ENCODE data around the gene ANKRD55.

The ANKRD55 gene

DNA sequence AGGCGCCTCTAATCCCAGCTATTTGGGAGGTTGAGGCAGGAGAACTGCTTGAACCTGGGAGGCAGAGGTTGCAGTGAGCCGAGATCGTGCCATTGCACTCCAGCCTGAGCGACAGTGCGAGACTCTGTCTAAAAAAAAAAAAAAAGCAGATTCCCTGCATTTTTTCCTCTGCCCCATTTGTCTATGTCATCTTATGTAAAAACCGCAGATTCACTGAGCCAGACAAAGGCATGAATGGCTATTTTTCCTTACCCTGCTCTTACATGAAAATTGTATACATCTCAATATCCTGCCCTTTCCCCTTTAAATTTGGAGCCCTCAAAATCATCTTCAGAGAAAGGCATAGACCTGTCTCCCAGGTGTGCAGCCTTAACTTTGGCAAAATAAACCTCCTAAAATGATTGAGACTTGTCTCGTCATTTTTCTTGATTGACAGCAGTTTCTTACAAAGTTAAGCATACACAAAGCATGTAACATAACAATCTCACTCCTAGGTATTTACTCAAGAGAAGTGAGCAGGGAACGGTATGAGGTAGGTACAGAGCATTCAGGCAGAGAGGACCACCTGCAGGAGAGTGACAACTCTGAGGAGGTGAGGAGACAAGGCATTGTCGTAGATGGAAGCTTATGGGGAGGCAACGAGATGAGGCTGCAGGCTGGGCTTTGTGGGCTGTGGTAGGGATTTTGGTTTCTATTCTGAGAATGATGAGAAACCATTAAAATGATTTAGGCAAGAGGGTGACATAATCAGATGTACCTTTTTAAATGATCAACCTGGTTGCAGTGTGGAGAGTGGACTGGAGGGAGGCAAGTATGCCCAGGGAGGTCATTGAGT is 172.6 kb downstream of the ANKRD55 start:
- DNase-seq (ENCODE audit: insufficient read length, low spot score) (no peak), FAIRE-seq (peak; percentile 31)

DNA sequence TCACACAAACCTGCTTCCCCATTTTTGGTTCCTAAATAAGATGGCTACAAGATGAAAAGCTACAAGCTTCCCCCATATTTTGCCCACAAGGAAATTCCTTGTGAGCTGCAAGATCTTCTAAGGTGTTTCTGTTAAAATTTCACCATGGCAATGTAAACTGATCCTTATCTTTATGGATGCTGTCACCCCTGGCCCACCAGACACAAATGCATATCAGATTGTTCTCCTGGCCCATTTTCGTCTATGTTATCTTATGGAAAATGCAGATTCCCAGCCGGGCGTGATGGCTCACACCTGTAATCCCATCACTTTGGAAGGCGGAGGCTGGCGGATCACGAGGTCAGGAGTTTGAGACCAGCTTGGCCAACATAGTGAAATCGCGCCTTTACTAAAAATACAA is 173.3 kb downstream of the ANKRD55 start:
- FAIRE-seq, result no peak
- DNase-seq (ENCODE audit: insufficient read length, low spot score), result no peak

GRCh38 chr5:56056875-56057274 is 176.3 kb downstream of the ANKRD55 start:
- FAIRE-seq, result no peak
- no peak for DNase-seq (ENCODE audit: insufficient read length, low spot score)

- DNase-seq (ENCODE audit: insufficient read length, low spot score) (no peak), FAIRE-seq (no peak)
Observed at GRCh38 chr5:56055859-56056258, 177.3 kb downstream of the ANKRD55 start.

- no peak for DNase-seq (ENCODE audit: insufficient read length, low spot score)
- no peak for FAIRE-seq
Observed at GRCh38 chr5:56055287-56055686, 177.8 kb downstream of the ANKRD55 start.

GRCh38 chr5:56054666-56055065 is 178.5 kb downstream of the ANKRD55 start:
- FAIRE-seq, result no peak
- DNase-seq (ENCODE audit: insufficient read length, low spot score), result no peak

- no peak for DNase-seq (ENCODE audit: insufficient read length, low spot score)
- no peak for FAIRE-seq
Observed at GRCh38 chr5:56053363-56053762, 179.8 kb downstream of the ANKRD55 start.

GRCh38 chr5:56052735-56053134 is 180.4 kb downstream of the ANKRD55 start:
- no peak for FAIRE-seq
- DNase-seq (ENCODE audit: insufficient read length, low spot score), result no peak

- DNase-seq (ENCODE audit: insufficient read length, low spot score) (no peak), FAIRE-seq (peak; percentile 42)
Observed at GRCh38 chr5:56050551-56051255, 182.4 kb downstream of the ANKRD55 start.
